Hepatocyte (in vitro differentiated cells): Measurements from ENCODE around the gene MAP3K5. TPM values are rescaled to one million over a fixed set of nuclear protein-coding genes. Genes with fewer than 3 reads are reported as not detected.

Experiments
- DNase-seq: peaks from one replicate; pipeline ENCODE4 v3.0.0-alpha.2; 2016; ENCODE audit warnings: low spot score
- H2AFZ ChIP-seq: fragments of 200-600 bp; sonication (generic); 2 replicates; pipeline ENCODE4 v1.6.0; 2016; ENCODE audit warnings: antibody characterized with exemption, mild to moderate bottlenecking
- H3K27ac ChIP-seq: fragments of 200-600 bp; sonication (generic); 2 replicates; pipeline ENCODE4 v1.5.1; 2016; ENCODE audit warnings: mild to moderate bottlenecking
- H3K27me3 ChIP-seq: fragments of 200-600 bp; sonication (generic); 2 replicates; pipeline ENCODE4 v1.6.1; 2016
- H3K36me3 ChIP-seq: fragments of 200-600 bp; sonication (generic); replicated peaks from 2 replicates; pipeline ENCODE4 v1.5.1; 2016; ENCODE audit warnings: low read depth; ENCODE audit not compliant: insufficient read depth
- H3K4me1 ChIP-seq: fragments of 200-600 bp; sonication (generic); 2 replicates; pipeline ENCODE4 v1.5.1; 2016; ENCODE audit warnings: mild to moderate bottlenecking, moderate library complexity; ENCODE audit not compliant: insufficient read depth
- H3K4me2 ChIP-seq: fragments of 200-600 bp; sonication (generic); 2 replicates; pipeline ENCODE4 v1.6.0; 2016
- H3K4me3 ChIP-seq: fragments of 200-600 bp; sonication (generic); 2 replicates; pipeline ENCODE4 v1.5.1; 2016; ENCODE audit warnings: mild to moderate bottlenecking
- H3K79me2 ChIP-seq: fragments of 200-600 bp; sonication (generic); 2 replicates; pipeline ENCODE4 v1.6.0; 2017; ENCODE audit warnings: mild to moderate bottlenecking
- H3K9me2 ChIP-seq: fragments of 200-600 bp; sonication (generic); replicated peaks from 2 replicates; pipeline ENCODE4 v1.6.0; 2017; ENCODE audit warnings: mild to moderate bottlenecking; ENCODE audit not compliant: insufficient read depth
- H3K9me3 ChIP-seq: fragments of 200-600 bp; sonication (generic); 2 replicates; pipeline ENCODE4 v1.5.1; 2016; ENCODE audit warnings: low read depth, mild to moderate bottlenecking
- H4K20me1 ChIP-seq: fragments of 200-600 bp; sonication (generic); 2 replicates; pipeline ENCODE4 v1.6.0; 2016; ENCODE audit warnings: mild to moderate bottlenecking; ENCODE audit not compliant: insufficient read depth, poor library complexity, severe bottlenecking
- CTCF ChIP-seq: fragments of 200-600 bp; sonication (generic); IDR thresholded peaks from 2 replicates; pipeline ENCODE4 v1.5.1; 2016; ENCODE audit warnings: antibody characterized with exemption, mild to moderate bottlenecking; ENCODE audit not compliant: poor library complexity
- EZH2 ChIP-seq: fragments of 200-600 bp; sonication (generic); IDR thresholded peaks from 2 replicates; pipeline ENCODE4 v1.6.1; 2016; ENCODE audit warnings: antibody characterized with exemption, mild to moderate bottlenecking, borderline replicate concordance
- EZH2phosphoT487 ChIP-seq: fragments of 200-600 bp; sonication (generic); IDR thresholded peaks from one replicate; pipeline ENCODE4 v1.6.1; 2018; ENCODE audit warnings: antibody characterized with exemption, mild to moderate bottlenecking, low read depth, moderate library complexity; ENCODE audit not compliant: unreplicated experiment, severe bottlenecking
- WGBS: methylation state at CpG from one replicate; pipeline ENCODE4 v1.1.6; 2016; ENCODE audit warnings: low lambda C conversion rate; ENCODE audit errors: missing lambda C conversion rate; 5-methylcytosine and 5-hydroxymethylcytosine counted together
- polyA plus RNA-seq: library from polyadenylated mRNA; unstranded; fragments of >200 nt; fragmentation: Nextera tagmentation; extraction: Ambion mirVana; gene quantifications from 2 replicates; pipeline ENCODE4 v1.2.1, GENCODE V29; 2016
- total RNA-seq: library from RNA; depleted of rRNA; stranded (reverse); fragments of >200 nt; gene quantifications from 2 replicates; pipeline ENCODE4 v1.2.3, GENCODE V29; 2014

MAP3K5 gene
- total and polyA plus RNA-seq, 2 experiments from 2014 or later, result 2.2 to 5.9 TPM

- Histone ChIP-seq H4K20me1 (no peaks in the 10 kb centered on the region), H3K36me3 (no peaks in the 10 kb centered on the region), H3K9me3 (no peaks in the 10 kb centered on the region), H3K27me3 (no peaks in the 10 kb centered on the region), H3K9me2 (no peaks in the 10 kb centered on the region), H3K4me3 (no peak overlapping the region), H3K27ac (no peak overlapping the region), H3K4me1 (no peaks in the 10 kb centered on the region), H3K79me2 (no peaks in the 10 kb centered on the region), H2AFZ (no peak overlapping the region), H3K4me2 (no peak overlapping the region)
- DNase-seq, result no peak
- 91% methylated on average over 7 of the region's 7 CpGs for WGBS
- no peak for TF ChIP-seq EZH2
- TF ChIP-seq CTCF, result no peak
- no peak for TF ChIP-seq EZH2phosphoT487
Measured at GRCh38 chr6:136809091-136809860, 17.0 kb upstream of the MAP3K5 start.

- H3K4me2 ChIP-seq, result no peak overlapping the region
- H3K79me2 ChIP-seq, result no peaks in the 10 kb centered on the region
- H3K27me3 ChIP-seq, result no peaks in the 10 kb centered on the region
- no peaks in the 10 kb centered on the region for H3K36me3 ChIP-seq
- no peak for TF ChIP-seq EZH2phosphoT487
- TF ChIP-seq EZH2, result no peak
- TF ChIP-seq CTCF, result no peak
- H3K27ac ChIP-seq, result no peak overlapping the region
- 92% methylated on average over 1 of the region's 1 CpG for WGBS
- H2AFZ ChIP-seq, result no peak overlapping the region
- H3K4me1 ChIP-seq, result no peaks in the 10 kb centered on the region
- no peak overlapping the region for H3K4me3 ChIP-seq
- DNase-seq, result no peak
- H3K9me2 ChIP-seq, result no peaks in the 10 kb centered on the region
- no peaks in the 10 kb centered on the region for H4K20me1 ChIP-seq
- H3K9me3 ChIP-seq, result no peaks in the 10 kb centered on the region
Measured at GRCh38 chr6:136803608-136804007, 11.3 kb upstream of the MAP3K5 start.

GRCh38 chr6:136801581-136801980 lies 9.3 kb upstream of the MAP3K5 start:
- Histone ChIP-seq H3K4me1 (no peaks in the 10 kb centered on the region), H3K36me3 (no peaks in the 10 kb centered on the region)
- 97% methylated on average over 2 of the region's 2 CpGs for WGBS

More at GRCh38 chr6:136801581-136801980, 9.3 kb upstream of the MAP3K5 start:
- Histone ChIP-seq H3K4me3 (no peak overlapping the region), H4K20me1 (no peaks in the 10 kb centered on the region), H3K27ac (no peak overlapping the region), H3K79me2 (no peaks in the 10 kb centered on the region), H3K9me2 (no peaks in the 10 kb centered on the region), H3K4me2 (no peak overlapping the region), H3K27me3 (no peaks in the 10 kb centered on the region), H3K9me3 (no peaks in the 10 kb centered on the region), H2AFZ (no peak overlapping the region)
- DNase-seq, result no peak
- TF ChIP-seq EZH2, result no peak
- no peak for TF ChIP-seq EZH2phosphoT487
- no peak for TF ChIP-seq CTCF
